Fibroblast of skin of scalp (primary cell): ENCODE measurements around the gene AP3D1.
"Not testable (repeated sequence)": the region's sequence is repeated elsewhere in the genome, so short reads cannot be mapped to it uniquely, and the experiment has no call there.

Experiments
- DNase-seq: peaks from one replicate; pipeline ENCODE4 v3.0.0-alpha.2; 2013

The AP3D1 gene

DNA sequence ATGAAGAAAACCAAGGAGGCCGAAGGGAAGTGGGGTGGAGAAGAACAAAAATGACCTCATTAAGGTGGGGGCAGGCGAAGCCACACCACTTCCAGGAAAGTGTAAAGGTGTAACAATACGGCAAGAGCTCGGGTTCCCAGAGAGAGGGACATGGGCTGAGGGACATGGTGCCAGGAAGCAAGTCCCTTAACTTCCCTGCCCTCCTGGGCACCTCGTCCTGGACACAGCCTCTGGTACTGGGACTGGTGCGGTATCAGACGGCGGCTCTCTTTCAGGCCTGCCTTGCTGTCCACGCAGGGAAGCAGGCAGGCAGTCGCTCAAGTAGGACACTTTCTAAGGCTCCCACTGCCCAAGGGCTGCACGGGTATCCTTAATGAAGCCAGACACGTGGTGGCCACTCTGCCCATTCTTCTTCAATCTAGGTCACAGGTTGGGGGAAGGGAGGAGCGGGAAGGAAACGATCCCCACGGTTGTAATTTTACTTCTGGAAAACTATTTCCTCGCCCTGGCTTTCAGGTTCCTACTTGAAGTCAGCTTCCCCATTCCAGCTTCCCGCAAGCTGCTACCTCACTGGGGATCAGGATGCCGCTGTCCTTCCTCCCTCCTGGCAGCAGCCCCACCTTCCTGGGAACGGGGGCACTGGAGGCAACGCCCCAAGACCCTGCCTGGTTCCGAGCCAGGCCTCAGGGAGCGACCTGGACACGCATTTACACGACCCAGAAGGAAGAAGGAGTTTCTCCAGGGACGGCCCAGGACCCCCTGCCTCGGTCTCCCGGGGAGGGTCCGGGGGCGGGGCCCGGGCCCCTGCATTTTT, 1.2 kb downstream of the AP3D1 start:
- DNase-seq = no peak

DNA sequence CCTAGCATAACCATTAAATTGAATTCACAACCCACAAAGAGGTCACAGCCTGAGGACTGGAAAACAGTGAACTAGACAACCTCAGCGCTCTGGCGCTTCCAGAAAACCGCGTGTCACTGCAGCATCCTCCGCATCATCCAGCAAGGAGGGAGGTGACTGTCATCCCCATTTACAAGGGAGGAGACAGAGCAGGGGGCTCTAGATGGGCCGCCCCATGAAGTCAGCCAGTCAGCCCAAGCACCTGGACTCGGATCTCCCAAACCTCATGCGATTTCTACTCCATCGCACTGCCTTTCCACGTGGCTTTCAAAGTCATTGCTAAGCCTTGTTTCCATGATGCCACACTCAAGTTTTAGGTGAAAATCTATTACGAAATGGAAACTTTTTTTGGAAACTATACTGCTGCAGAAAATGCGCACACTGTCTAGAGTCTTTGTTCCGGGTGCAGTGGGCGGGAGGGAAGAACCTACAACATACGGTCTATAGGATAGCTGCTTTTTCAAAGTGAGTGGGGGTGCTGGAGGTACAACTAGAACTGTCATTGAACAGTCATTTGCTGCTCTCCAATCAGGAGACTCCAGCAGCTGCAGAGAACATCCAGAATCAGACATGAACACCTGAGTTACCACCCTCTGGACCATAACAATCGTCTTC, 2.8 kb downstream of the AP3D1 start:
- DNase-seq = no peak

DNA sequence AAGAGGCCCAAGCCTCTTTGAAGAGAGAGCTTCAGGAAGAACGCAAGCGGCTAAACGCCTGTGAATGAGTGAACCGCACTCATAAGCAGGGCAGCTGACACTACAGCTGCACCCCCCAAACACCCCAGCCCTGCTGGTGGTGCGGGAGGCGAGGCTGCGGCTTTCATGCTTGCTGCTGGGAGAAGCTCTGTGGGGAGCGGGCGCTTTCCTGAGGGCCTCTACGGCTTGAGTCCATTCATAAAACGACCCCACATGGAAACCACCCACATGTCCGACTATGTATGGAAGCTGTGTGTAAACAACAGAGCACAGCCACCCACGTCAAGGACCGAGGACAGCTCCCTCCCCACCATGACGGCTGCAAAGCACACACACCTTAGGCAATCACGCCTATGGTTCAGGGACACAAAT, 5.5 kb downstream of the AP3D1 start:
- no peak for DNase-seq

DNA sequence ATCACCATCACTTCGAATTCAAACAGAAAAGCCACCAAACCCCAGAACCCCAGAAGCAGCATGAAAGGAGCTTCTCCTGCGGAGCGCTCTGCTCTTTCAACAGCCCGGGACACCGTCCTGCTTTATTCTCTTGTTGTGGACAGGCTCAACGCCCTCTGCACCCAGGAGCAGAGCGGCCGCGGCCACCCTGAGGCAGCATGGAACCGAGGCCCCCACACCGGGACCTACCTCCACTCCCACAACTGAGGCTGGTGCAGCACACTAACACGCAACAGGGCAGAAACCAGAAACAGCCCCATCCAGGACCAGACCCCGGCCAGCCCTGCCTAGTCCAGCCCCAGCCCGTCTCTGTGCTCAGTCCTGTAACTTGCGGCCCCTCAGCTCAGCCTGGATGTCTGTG, 7.2 kb downstream of the AP3D1 start:
- no peak for DNase-seq

DNA sequence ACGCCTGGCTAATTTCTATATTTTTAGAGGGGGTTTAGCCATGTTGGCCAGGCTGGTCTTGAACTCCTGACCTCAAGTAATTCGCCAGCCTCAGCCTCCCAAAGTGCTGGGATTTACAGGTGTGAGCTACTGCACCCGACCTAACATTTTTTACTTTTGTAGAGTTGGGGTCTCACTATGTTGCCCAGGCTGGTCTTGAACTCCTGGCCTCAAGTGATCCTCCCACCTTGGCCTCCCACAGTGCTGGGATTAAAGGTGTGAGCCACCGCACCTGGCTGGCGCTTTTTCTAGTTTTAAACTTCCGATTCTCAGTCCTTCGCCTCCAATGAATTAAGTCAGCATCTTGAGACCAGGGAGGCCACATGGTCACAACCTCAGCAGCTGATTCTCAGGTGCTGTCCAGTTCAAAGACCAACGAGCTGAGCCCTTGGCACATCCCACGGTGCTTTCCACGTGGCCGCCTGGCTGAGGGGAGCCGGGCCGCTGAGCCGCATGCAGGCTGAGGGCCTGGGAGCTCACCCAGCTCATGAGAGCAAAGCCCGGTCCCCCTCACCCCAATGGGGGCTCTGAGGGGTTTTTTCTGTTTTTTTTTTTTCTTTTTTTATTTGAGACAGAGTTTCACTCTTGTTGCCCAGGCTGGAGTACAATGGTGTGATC, 9.1 kb downstream of the AP3D1 start:
- DNase-seq = no peak

DNA sequence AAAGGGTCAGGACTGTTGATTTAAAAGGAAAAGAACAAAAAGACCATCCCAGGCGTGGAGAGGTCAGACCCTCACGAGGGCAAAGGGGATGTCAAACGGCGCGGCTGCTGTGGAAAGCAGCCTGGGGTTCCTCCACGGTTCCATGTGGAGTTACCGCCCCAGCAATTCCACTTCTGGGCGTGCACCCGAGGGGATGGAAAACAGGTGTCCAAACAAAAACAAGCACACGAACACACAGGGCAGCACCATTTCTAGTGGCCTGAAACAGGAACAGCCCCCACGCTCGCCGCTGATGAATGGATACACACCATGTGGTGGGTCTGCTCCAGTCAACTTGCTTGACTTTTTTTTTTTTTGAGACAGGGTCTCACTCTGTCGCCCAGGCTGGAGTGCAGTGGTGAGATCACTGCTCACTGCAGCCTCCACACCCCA, 11.2 kb downstream of the AP3D1 start:
- DNase-seq = no peak

DNA sequence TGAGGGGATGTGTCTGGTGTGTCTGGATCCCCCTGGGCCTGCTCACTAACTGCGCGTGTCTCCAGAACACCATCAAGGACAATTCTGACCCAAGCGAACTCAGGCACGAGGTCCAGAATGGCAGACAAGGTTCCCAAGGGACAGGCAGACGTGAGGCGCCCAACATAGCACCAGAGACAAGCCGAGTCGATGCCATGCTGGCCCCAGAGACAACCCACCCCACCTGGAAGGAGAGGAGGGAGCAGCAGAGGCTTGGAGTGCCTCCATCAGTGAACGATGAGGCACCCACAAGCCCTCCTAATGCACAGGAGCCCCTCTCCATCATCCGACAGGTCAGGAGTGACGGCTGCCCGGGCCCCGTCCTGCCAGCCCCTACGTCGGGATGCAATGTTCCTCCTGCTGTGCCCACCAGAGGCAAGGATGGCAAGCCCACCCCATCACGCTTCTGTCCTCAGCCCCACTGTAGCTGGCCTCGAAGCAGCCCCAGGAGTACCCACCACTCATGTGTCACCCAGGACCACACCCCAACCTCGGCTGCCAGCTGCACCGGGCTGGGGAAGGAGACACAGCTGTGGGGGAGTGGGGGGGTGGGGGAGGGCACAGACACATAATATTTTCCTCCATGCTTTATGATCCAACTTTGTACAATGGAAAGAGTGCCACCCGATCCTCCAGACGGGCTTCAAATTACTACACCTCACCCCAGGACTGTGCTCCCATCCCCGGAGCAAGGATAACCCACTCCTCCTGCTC, 11.8 kb downstream of the AP3D1 start:
- DNase-seq = no peak

DNA sequence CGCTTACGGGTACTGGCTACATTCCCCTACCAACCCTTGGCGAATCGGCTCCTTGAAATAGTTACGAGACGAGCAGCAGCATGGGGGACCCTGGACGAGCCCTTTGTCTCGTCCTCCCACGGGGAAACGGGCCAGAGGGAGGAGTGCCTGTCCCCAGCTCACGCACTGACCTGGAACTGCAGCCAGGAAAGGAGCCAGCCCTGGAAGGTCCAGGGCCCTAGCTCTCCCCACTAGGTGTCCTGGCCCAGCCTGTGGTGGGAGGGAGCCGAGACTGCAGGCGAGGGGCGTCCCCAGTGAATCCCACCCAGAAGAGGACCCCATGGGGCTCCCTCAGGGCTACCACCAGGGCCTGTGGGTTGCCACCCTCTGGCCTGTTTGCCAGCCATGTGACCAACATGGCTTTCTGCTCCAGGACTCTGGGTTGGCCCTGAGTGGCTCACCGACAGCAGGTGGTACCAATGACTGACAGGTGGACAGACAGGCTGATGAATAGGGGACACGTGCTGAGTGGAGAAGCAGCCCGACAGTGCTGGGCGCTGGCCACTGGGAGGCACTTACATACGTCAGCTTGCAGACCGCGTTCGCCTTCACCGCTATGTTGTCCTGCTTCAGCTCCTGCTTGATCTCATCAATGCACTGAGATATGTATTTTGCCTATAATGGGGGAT, 13.2 kb downstream of the AP3D1 start:
- DNase-seq = no peak

DNA sequence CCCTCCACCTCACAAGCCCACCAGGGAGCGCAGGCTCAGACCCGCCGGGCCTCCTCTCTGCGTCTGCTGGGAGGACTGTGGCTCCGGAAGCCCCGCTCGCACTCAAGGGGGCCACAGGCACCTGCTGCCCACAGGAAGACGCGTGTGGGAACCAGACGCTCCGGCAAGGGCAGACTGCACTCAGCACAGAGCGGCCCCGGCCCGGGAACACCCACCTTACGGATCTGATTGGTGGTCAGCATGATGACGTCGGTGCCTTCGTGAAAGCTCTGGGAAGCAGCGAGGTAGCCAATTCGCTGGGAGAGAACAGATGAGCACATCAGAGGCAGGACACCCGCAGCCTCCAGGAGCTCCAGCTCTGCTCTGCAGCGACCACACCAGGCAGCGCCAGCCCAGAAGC, 14.6 kb downstream of the AP3D1 start:
- no peak for DNase-seq

DNA sequence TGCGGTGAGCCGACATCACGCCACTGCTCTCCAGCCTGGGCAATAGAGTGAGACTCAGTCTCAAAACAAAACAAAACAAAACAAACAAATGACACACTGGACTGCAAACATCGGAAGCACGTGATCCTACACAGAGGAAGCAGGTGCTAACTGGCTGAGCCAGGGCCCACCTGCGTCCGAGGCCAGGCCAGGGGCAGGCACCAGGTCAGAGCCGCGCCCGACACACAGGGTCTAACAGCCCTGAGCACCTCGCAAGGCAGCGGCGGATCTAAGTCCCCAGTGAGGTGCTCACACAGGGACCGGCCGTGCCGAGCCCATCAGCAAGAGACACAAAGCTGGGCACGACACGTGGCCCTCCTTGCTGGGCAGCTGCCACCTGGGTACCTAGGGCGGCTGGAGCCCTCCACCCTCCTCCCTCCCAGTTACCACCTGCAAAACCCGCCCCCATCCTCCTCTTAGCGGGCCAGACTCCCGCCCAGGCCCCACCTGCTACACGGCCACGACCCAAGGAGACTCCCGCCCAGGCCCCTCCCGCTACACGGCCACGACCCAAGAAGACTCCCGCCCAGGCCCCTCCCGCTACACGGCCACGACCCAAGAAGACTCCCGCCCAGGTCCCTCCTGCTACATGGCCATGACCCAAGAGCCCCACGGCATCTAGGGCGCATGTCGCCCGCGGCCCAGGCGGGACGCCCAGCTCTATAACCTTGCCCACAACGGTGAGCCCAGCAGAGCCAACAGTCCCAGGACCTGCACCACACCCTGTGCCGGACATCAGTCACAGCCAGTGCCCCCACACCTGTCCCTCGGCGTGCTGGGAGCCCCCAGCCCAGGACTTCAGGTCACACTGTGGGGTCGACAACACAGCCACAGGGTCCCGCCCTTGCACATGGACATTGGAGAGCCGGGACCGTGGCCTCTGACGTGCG, 15.6 kb downstream of the AP3D1 start:
- no peak for DNase-seq

DNA sequence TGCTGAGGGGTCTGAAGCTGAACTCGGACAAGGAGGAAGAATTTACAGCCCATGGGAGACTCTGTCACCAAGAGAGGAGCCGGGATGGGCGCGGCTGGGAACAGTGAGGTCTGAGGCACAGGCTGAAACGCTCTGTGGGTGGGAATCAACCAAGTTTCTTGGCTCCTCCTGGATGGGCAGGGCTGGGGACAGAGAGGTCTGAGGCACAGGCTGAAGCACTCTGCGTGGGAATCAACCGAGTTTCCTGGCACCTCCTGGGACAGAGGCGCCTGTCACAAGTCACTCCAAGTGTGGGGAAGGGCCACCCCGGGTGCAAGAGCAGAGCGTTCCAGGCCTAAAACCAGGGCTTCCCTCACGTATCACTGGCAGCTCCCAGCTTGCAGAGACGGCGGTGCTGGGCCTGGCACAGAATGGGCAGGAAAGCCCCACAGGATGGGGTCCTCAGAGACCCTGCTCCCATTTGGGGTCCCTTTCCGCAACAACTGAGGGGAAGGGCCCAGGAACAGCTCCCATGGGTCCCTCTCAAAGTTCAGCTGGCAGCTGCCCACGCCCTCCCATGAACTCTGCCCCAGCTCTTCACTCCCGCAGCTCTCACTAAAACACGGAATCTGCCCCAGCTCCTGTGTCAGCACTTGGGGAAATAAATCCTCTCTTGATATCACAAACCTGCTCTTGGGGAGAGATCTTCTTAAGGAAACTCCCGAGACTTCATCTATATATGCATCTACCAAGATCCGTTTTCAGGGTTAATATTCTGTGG, 18.5 kb downstream of the AP3D1 start:
- no peak for DNase-seq

DNA sequence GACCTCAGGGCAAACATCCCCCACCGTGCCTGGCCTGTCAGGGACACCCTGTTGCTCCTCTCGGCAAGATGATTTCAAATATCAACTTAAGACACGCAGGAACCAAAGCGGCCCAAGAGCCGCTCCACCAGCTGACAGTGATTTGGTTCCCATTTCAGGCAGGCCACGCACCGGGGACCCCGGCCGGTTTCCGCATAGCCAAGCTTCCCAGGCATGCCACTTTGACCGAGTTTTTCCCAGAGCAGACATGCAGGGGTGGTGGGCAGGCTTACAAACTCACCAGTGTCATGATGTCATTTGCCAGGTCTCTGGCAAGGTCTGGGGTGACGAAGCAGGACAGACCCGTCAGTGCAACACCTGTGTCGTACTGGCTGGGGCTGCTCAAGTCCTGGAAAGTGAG, 19.2 kb downstream of the AP3D1 start:
- DNase-seq = no peak

DNA sequence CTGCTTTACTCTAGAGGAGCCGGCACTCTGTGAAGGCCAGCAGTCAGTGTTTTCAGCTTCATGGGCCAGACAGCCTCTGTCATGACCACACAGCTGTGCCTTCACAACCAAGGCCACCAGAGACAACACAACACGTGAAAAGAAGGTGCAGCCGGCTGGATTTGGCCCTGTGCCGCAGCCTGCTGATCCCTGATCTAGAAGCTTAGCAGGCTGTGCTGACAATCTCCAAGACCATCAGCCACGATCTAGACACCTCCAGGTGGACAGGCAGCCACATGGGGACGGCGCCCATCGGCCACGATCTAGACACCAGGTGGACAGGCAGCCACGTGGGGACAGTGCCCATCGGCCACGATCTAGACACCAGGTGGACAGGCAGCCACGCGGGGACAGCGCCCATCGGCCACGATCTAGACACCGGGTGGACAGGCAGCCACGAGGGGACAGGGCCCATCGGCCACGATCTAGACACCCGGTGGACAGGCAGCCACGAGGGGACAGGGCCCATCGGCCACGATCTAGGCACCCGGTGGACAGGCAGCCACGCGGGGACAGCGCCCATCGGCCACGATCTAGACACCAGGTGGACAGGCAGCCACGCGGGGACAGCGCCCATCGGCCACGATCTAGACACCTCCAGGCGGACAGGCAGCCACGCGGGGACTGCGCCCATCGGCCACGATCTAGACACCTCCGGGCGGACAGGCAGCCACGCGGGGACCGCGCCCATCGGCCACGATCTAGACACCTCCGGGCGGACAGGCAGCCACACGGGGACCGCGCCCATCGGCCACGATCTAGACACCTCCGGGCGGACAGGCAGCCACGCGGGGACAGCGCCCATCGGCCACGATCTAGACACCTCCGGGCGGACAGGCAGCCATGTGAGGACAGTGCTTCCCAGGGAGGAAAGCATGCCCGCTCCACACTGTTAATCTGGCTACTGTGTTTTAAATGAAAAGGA, 20.1 kb downstream of the AP3D1 start:
- DNase-seq = not testable (repeated sequence)

DNA sequence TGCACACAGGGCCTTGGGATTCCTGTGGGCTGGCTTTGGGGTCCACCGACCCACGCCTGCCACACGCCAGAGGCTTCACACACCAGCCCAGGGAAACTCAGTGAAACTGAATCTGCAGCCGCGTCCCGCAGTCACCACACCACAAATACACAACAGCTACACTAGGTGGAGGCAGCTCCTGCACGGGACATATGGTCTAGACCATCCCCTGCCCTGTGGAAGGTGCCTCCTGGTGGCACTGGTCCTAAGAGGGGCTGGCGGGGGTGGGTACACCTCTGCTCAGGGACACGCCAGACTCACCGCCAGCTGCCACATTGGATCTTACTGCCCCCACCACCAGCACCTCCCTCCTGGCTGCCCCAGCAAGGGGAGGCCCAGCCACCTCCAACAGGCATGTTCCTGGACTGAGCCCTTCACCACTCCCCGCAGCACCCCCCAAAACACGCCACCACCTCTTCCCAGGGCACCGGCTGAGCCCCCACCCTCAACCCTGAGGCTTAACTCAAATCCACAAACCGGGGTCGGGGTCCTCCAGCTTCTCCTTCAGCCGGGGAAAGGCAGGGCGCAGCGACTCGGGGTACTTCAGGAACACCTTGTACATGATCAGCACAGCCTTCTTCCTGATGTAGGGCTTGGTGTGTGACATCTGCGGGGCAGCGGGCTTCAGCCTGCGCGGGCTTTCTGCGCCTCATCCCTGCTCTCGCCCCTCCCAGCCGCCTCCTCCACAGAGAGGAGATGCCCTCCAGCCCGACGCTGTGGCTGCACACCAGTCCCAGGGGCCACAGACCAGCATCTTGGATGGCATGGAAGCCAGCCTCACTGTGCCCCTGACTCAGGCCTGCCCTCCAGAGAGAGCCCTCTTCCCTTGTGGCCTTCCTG, 21.2 kb downstream of the AP3D1 start:
- no peak for DNase-seq

DNA sequence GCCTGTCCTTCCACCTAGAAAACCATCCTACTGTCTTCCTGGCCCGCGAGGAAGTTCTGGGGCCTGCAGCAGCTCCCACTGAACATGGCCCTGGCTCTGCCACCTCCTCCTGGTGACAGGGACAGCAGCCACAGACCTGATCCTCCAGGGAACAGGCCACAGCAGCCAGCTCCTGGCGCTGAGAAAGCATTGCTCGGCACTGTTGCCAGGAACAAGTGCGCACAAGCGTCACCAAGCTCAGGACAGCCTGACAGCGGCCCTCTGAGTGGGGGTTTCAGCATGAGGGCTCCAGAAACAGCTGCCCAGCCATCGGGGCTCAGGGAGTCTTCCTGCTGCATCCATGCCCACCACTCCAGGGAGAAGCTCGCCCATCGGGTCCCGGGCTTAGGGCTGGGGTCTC, 21.9 kb downstream of the AP3D1 start:
- DNase-seq = no peak

DNA sequence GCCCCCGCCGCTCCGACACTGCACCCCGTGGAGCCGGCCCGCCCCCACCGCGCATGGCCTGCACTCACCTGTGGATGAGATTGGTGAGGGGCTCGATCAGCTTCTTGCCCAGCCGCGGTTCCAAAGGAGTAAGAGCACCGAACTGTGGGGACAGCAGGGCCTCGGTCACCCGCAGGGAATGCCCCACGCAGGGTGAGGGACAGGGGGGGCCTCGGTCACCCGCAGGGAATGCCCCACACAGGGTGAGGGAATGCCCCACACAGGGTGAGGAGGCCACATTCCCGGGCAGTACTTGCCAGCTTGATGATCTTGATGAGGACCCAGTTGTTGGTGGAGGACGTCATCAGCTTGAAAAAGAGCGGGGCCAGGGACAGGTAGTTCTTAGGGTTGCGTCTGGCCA, 22.3 kb downstream of the AP3D1 start:
- no peak for DNase-seq

DNA sequence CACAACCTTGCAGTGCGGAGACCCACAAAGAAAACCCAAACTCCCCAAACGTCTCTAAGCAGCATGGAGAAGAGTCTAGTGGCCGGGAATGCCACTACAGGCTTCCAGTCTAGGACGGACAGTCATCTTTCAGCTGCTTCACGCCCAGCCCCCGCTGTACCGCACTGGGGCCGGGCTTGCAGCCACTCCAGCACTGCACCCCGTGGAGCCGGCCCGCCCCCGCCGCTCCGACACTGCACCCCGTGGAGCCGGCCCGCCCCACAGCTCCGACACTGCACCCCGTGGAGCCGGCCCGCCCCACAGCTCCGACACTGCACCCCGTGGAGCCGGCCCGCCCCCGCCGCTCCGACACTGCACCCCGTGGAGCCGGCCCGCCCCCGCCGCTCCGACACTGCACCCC, 23.1 kb downstream of the AP3D1 start:
- peak; percentile 23 for DNase-seq

DNA sequence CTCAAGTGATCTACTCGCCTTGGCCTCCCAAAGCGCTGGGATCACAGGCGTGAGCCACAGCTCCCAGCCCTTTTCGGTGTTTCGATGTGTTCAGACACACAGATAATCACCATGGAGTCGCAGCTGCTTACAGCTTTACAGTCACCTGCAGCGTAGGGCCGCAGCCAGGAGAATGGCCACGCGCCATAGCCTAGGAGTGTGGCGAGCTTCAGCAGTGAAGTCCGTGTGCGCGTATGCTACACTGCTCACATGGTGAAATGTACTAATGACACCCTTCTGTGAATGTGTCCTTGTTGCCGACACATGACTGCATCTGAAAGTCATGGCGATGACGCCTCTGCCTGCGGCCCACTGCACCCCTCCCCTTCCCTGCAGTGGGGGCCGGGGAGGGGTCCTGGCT, 23.6 kb downstream of the AP3D1 start:
- DNase-seq = no peak
